ENCODE data around the gene CEP290.
"Not testable (repeated sequence)": the region's sequence is repeated elsewhere in the genome, so short reads cannot be mapped to it uniquely, and the experiment has no call there.

CEP290 gene

DNA sequence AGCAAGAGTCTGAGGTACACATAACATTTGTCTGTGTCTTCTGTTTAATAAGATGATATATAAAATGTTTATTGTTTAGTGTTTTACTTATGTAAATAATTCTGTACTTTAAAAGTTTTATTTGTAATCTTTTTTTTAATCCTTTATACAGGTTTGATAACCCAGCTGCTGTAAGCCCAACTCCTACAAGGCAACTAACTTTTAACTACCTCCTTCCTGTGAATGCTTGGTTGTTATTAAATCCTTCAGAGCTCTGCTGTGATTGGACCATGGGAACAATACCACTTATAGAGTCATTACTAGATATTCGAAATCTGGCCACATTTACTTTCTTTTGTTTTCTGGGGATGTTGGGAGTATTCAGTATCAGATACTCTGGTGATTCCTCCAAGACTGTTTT lies 24.3 kb upstream of the CEP290 start:
- Mint-ChIP-seq H3K36me3 (ENCODE audit: insufficient read depth) (peaks cover 26% of the 10 kb centered on the region), H3K27ac (no peak overlapping the region)
- no peak for ATAC-seq (replicated peaks)

DNA sequence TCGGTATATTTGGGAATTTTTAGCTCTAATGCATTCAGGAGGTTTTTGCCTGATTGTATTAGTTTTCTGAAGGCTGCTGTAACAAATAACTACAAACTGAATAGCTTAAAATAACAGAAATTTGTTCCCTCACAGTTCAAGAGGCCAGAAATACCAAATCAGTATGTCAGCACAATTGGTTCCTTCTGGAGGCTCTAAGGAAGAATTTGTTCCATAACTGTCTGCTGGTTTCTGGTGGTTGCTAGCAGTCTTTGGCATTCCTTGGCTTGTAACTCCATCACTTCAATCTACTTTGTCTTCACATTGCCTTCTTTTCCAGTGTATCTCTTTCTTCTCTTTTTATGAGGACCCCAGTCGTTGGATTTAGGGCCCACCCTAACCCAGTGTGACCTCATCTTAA lies 21.5 kb upstream of the CEP290 start:
- ATAC-seq (replicated peaks) (no peak), DNase-seq (no peak)
- no peaks in the 10 kb centered on the region for H3K27me3 Mint-ChIP-seq
- no peaks in the 10 kb centered on the region for H3K9me3 Mint-ChIP-seq
- H3K36me3 Mint-ChIP-seq (ENCODE audit: insufficient read depth) = peaks cover 19% of the 10 kb centered on the region
- no peak overlapping the region for H3K4me3 Mint-ChIP-seq
- no peak overlapping the region for H3K27ac Mint-ChIP-seq
- H3K4me1 Mint-ChIP-seq (ENCODE audit: low read depth in 2 of 2) = no peaks in the 10 kb centered on the region

More for the DNA sequence above, 24.3 kb upstream of the CEP290 start:
- Mint-ChIP-seq H3K4me3 (no peak overlapping the region), H3K4me1 (ENCODE audit: low read depth in 2 of 2) (no peaks in the 10 kb centered on the region), H3K9me3 (no peaks in the 10 kb centered on the region), H3K27me3 (no peaks in the 10 kb centered on the region)
- no peak for DNase-seq

DNA sequence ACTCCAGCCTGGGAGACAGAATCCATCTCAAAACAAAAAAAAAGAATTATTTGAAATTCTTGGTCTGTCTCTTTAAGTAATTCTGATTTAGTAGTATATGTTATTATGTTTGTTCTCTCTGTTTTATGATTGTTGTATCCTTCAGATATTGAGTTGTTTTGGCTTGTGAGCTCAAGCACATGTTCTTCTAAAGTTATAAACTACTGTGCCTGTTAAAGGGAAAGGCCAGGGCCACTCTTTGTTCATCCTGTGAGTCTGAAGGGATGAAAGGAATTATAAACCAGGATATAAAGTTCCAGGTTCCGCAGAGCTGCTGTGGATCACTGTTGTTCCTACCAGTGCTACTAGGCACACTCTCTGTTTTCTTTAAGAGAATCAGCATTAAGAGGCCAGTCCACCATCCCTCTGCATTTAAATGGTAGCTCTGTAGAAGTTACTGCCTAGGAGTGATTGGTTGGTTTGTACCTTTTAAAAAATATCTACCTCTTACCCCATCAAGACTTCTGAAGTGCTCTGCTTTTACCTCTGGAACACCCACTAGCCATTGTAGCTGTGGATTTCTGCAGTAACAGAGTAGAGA lies 14.3 kb upstream of the CEP290 start:
- no peak overlapping the region for H3K4me3 Mint-ChIP-seq
- H3K27ac Mint-ChIP-seq = no peak overlapping the region
- DNase-seq (no peak), ATAC-seq (replicated peaks) (no peak)
- no peaks in the 10 kb centered on the region for H3K9me3 Mint-ChIP-seq
- peaks cover 10% of the 10 kb centered on the region for H3K36me3 Mint-ChIP-seq (ENCODE audit: insufficient read depth)
- peaks cover 0 to 6% of the 10 kb centered on the region in 2 donors for H3K4me1 Mint-ChIP-seq (ENCODE audit: low read depth in 2 of 2)
- no peaks in the 10 kb centered on the region for H3K27me3 Mint-ChIP-seq

DNA sequence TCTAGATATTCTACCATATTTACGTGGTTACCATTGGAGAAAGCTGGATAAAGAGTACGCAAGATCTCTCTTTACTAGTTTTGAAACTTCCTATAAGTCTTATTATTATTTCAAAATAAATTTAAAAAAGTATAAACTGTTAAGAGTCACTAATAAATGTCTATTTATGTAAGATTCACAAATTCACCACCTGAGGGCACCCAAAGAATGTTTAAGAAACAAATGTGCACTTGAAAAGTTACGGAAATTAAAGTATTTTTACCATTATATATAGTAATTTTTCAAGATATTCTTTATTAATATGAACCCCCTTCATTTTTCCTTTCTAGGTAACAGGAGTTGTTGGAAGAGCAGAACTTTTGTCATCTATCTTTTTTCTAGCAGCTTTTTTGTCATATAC lies 12.1 kb upstream of the CEP290 start:
- Mint-ChIP-seq H3K4me3 (no peak overlapping the region), H3K27ac (no peak overlapping the region), H3K27me3 (no peaks in the 10 kb centered on the region), H3K4me1 (ENCODE audit: low read depth in 2 of 2) (peaks cover 5 to 13% of the 10 kb centered on the region in 2 donors), H3K36me3 (ENCODE audit: insufficient read depth) (peaks cover 13% of the 10 kb centered on the region), H3K9me3 (no peaks in the 10 kb centered on the region)
- DNase-seq (no peak), ATAC-seq (replicated peaks) (no peak)

DNA sequence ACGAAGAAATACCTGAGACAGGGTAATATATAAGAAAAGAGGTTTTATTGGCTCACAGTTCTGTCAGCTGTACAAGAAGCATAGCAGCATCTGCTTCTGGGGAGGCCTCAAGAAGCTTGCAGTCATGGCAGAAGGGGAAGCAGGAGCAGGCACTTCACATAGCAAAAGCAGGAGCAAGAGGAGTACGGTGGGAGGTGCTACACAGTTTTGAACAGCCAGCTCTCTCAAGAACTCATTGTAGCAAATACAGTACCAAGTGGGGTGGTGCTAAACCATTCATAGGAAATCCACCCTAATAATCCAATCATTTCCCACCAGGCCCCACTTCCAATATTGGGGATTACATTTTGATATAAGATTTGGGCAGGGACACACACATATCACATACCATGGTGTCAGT lies 8.2 kb upstream of the CEP290 start:
- ATAC-seq (replicated peaks) = no peak
- H3K27me3 Mint-ChIP-seq = no peaks in the 10 kb centered on the region

GRCh38 chr12:88145567-88146505 lies 3.9 kb upstream of the CEP290 start:
- H3K27ac Mint-ChIP-seq = peak overlapping the region in 1 of 2 donors; percentile 19
- no peaks in the 10 kb centered on the region for H3K9me3 Mint-ChIP-seq
- peaks cover 29 to 41% of the 10 kb centered on the region in 2 donors for H3K4me1 Mint-ChIP-seq (ENCODE audit: low read depth in 2 of 2)

More for the DNA sequence above, 8.2 kb upstream of the CEP290 start:
- no peaks in the 10 kb centered on the region for H3K9me3 Mint-ChIP-seq
- peaks cover 3% of the 10 kb centered on the region for H3K36me3 Mint-ChIP-seq (ENCODE audit: insufficient read depth)
- H3K27ac Mint-ChIP-seq = no peak overlapping the region
- DNase-seq = no peak
- no peak overlapping the region for H3K4me3 Mint-ChIP-seq
- H3K4me1 Mint-ChIP-seq (ENCODE audit: low read depth in 2 of 2) = peaks cover 9 to 26% of the 10 kb centered on the region in 2 donors

GRCh38 chr12:88144546-88145468 lies 2.9 kb upstream of the CEP290 start:
- Mint-ChIP-seq H3K27ac (no peak overlapping the region), H3K4me3 (peak overlapping the region in 1 of 2 donors; percentile 4), H3K27me3 (no peaks in the 10 kb centered on the region)

More at GRCh38 chr12:88145567-88146505, 3.9 kb upstream of the CEP290 start:
- H3K4me3 Mint-ChIP-seq = no peak overlapping the region
- no peaks in the 10 kb centered on the region for H3K27me3 Mint-ChIP-seq
- DNase-seq (no peak), ATAC-seq (replicated peaks) (no peak)
- H3K36me3 Mint-ChIP-seq (ENCODE audit: insufficient read depth) = peaks cover 6% of the 10 kb centered on the region

GRCh38 chr12:88144037-88144436 lies 2.1 kb upstream of the CEP290 start:
- ATAC-seq (replicated peaks) (no peak), DNase-seq (no peak)
- Mint-ChIP-seq H3K36me3 (ENCODE audit: insufficient read depth) (peaks cover 6% of the 10 kb centered on the region), H3K9me3 (no peaks in the 10 kb centered on the region), H3K4me3 (peak overlapping the region in 1 of 2 donors; percentile 4), H3K4me1 (ENCODE audit: low read depth in 2 of 2) (peaks cover 24 to 33% of the 10 kb centered on the region in 2 donors), H3K27ac (no peak overlapping the region), H3K27me3 (no peaks in the 10 kb centered on the region)

More at GRCh38 chr12:88144546-88145468, 2.9 kb upstream of the CEP290 start:
- DNase-seq = no peak
- peaks cover 3% of the 10 kb centered on the region for H3K36me3 Mint-ChIP-seq (ENCODE audit: insufficient read depth)
- no peak for ATAC-seq (replicated peaks)
- no peaks in the 10 kb centered on the region for H3K9me3 Mint-ChIP-seq
- H3K4me1 Mint-ChIP-seq (ENCODE audit: low read depth in 2 of 2) = peaks cover 24 to 35% of the 10 kb centered on the region in 2 donors

- Mint-ChIP-seq H3K4me3 (peak overlapping the region; percentile 91 to 93), H3K4me1 (ENCODE audit: low read depth in 2 of 2) (peaks cover 24 to 42% of the 10 kb centered on the region in 2 donors), H3K9me3 (no peaks in the 10 kb centered on the region), H3K27me3 (no peaks in the 10 kb centered on the region), H3K36me3 (ENCODE audit: insufficient read depth) (peaks cover 6% of the 10 kb centered on the region), H3K27ac (peak overlapping the region; percentile 94 to 97)
- ATAC-seq (replicated peaks) (no peak), DNase-seq (peak in 2 of 3 experiments; percentile 8 to 13)
Observed at GRCh38 chr12:88142610-88142991, 713 bp upstream of the CEP290 start.

GRCh38 chr12:88141425-88141773 lies 489 bp downstream of the CEP290 start:
- Mint-ChIP-seq H3K36me3 (ENCODE audit: insufficient read depth) (peaks cover 6% of the 10 kb centered on the region), H3K27me3 (no peaks in the 10 kb centered on the region), H3K4me1 (ENCODE audit: low read depth in 2 of 2) (peaks cover 24 to 45% of the 10 kb centered on the region in 2 donors), H3K9me3 (no peaks in the 10 kb centered on the region), H3K4me3 (peak overlapping the region; percentile 91 to 93), H3K27ac (peak overlapping the region; percentile 94 to 97)
- ATAC-seq (replicated peaks) = no peak
- no peak for DNase-seq

DNA sequence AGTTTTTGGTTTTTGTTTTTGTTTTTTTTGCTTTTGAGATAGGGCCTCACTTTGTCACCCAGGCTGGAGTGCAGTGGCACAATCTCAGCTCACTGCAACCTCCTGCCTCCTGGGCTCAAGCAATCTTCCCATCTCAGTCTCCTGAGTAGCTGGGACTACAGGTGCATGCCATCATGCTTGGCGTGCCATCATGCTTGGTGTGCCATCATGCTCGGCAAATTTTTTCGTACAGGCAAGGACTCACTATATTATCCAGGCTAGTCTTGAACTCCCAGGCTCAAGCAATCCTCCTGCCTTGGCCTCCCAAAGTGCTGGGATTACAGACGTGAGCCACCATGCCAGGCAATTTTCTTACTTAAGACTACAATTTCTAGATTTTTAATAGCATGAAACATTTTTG lies 2.2 kb downstream of the CEP290 start:
- ATAC-seq (replicated peaks) = not testable (repeated sequence)

GRCh38 chr12:88133181-88133580 lies 8.7 kb downstream of the CEP290 start:
- peaks cover 14% of the 10 kb centered on the region for H3K36me3 Mint-ChIP-seq (ENCODE audit: insufficient read depth)
- DNase-seq, H3K4me3 Mint-ChIP-seq: not testable (repeated sequence)

More for the DNA sequence above, 2.2 kb downstream of the CEP290 start:
- not testable (repeated sequence) for H3K27ac Mint-ChIP-seq; DNase-seq; H3K9me3 Mint-ChIP-seq; H3K36me3 Mint-ChIP-seq (ENCODE audit: insufficient read depth); H3K27me3 Mint-ChIP-seq; H3K4me3 Mint-ChIP-seq
- peaks cover 17 to 29% of the 10 kb centered on the region in 2 donors for H3K4me1 Mint-ChIP-seq (ENCODE audit: low read depth in 2 of 2)

GRCh38 chr12:88132392-88132791 lies 9.5 kb downstream of the CEP290 start:
- H3K27me3 Mint-ChIP-seq = no peaks in the 10 kb centered on the region
- H3K36me3 Mint-ChIP-seq (ENCODE audit: insufficient read depth) = peaks cover 14% of the 10 kb centered on the region
- H3K9me3 Mint-ChIP-seq = no peaks in the 10 kb centered on the region
- no peak overlapping the region for H3K27ac Mint-ChIP-seq
- H3K4me1 Mint-ChIP-seq (ENCODE audit: low read depth in 2 of 2) = peaks cover 0 to 7% of the 10 kb centered on the region in 2 donors
- no peak for ATAC-seq (replicated peaks)
- DNase-seq = no peak
- no peak overlapping the region for H3K4me3 Mint-ChIP-seq

More at GRCh38 chr12:88133181-88133580, 8.7 kb downstream of the CEP290 start:
- not testable (repeated sequence) for ATAC-seq (replicated peaks); H3K9me3 Mint-ChIP-seq; H3K27ac Mint-ChIP-seq; H3K27me3 Mint-ChIP-seq
- peaks cover 0 to 14% of the 10 kb centered on the region in 2 donors for H3K4me1 Mint-ChIP-seq (ENCODE audit: low read depth in 2 of 2)

All from effector memory CD8-positive, alpha-beta T cell (primary cell).